ENCODE results near the gene F3.

The F3 gene

GRCh38 chr1:94555091-94555490 lies 13.5 kb upstream of the F3 start:
- no peak overlapping the region for H3K27ac ChIP-seq (replicated peaks)
- TF ChIP-seq POLR2AphosphoS5 (IDR thresholded peaks at IDR 0.05; ENCODE audit: low read depth) = no peak
- TF ChIP-seq GABPA (IDR thresholded peaks at IDR 0.05; ENCODE audit: low read depth) = no peak
- no peak overlapping the region for H3K4me3 ChIP-seq (replicated peaks; ENCODE audit: insufficient read depth, low read length)
- no peak for DNase-seq (ENCODE audit: low read depth in 1 of 2, low spot score in 1 of 2)
- no peaks in the 10 kb centered on the region for H3K27me3 ChIP-seq (ENCODE audit: insufficient read depth, poor library complexity, severe bottlenecking)

GRCh38 chr1:94554580-94554979 lies 13.0 kb upstream of the F3 start:
- no peak overlapping the region for H3K27ac ChIP-seq (replicated peaks)
- H3K4me3 ChIP-seq (replicated peaks; ENCODE audit: insufficient read depth, low read length) = no peak overlapping the region
- TF ChIP-seq CTCF (IDR thresholded peaks at IDR 0.05; ENCODE audit: insufficient read depth, low read length) = no peak
- no peak for TF ChIP-seq SPI1 (IDR thresholded peaks at IDR 0.05; ENCODE audit: borderline replicate concordance, low read depth)
- TF ChIP-seq GABPA (IDR thresholded peaks at IDR 0.05; ENCODE audit: low read depth) = no peak
- TF ChIP-seq POLR2AphosphoS5 (IDR thresholded peaks at IDR 0.05; ENCODE audit: low read depth) = no peak
- TF ChIP-seq REST (IDR thresholded peaks at IDR 0.05; ENCODE audit: insufficient replicate concordance, low read depth) = no peak
- H3K27me3 ChIP-seq (ENCODE audit: insufficient read depth, poor library complexity, severe bottlenecking) = no peaks in the 10 kb centered on the region
- no peak for DNase-seq (ENCODE audit: low read depth in 1 of 2, low spot score in 1 of 2)

- no peak for DNase-seq (ENCODE audit: low read depth in 1 of 2, low spot score in 1 of 2)
- Histone ChIP-seq H3K4me3 (replicated peaks; ENCODE audit: insufficient read depth, low read length) (no peak overlapping the region), H3K27me3 (ENCODE audit: insufficient read depth, poor library complexity, severe bottlenecking) (no peaks in the 10 kb centered on the region), H3K27ac (replicated peaks) (no peak overlapping the region)
- TF ChIP-seq SPI1 (IDR thresholded peaks at IDR 0.05; ENCODE audit: borderline replicate concordance, low read depth) (no peak), POLR2AphosphoS5 (IDR thresholded peaks at IDR 0.05; ENCODE audit: low read depth) (no peak), GABPA (IDR thresholded peaks at IDR 0.05; ENCODE audit: low read depth) (no peak)
These were observed 12.4 kb upstream of the F3 start for GRCh38 chr1:94553931-94554330.

- H3K27ac ChIP-seq (replicated peaks) = no peak overlapping the region
- no peak for TF ChIP-seq SPI1 (IDR thresholded peaks at IDR 0.05; ENCODE audit: borderline replicate concordance, low read depth)
- TF ChIP-seq REST (IDR thresholded peaks at IDR 0.05; ENCODE audit: insufficient replicate concordance, low read depth) = no peak
- no peak for TF ChIP-seq POLR2AphosphoS5 (IDR thresholded peaks at IDR 0.05; ENCODE audit: low read depth)
- TF ChIP-seq CTCF (IDR thresholded peaks at IDR 0.05; ENCODE audit: insufficient read depth, low read length) = no peak
- TF ChIP-seq GABPA (IDR thresholded peaks at IDR 0.05; ENCODE audit: low read depth) = no peak
- H3K4me3 ChIP-seq (replicated peaks; ENCODE audit: insufficient read depth, low read length) = no peak overlapping the region
- no peaks in the 10 kb centered on the region for H3K27me3 ChIP-seq (ENCODE audit: insufficient read depth, poor library complexity, severe bottlenecking)
- no peak for DNase-seq (ENCODE audit: low read depth in 1 of 2, low spot score in 1 of 2)
These were observed 11.8 kb upstream of the F3 start for GRCh38 chr1:94553323-94553730.

GRCh38 chr1:94552071-94552586 lies 10.6 kb upstream of the F3 start:
- Histone ChIP-seq H3K27ac (replicated peaks) (no peak overlapping the region), H3K27me3 (ENCODE audit: insufficient read depth, poor library complexity, severe bottlenecking) (no peaks in the 10 kb centered on the region), H3K4me3 (replicated peaks; ENCODE audit: insufficient read depth, low read length) (no peak overlapping the region)
- DNase-seq (ENCODE audit: low read depth in 1 of 2, low spot score in 1 of 2) = no peak
- no peak for TF ChIP-seq SPI1 (IDR thresholded peaks at IDR 0.05; ENCODE audit: borderline replicate concordance, low read depth)
- no peak for TF ChIP-seq GABPA (IDR thresholded peaks at IDR 0.05; ENCODE audit: low read depth)

All from HL-60 (cell line).